ENCODE data around the gene MRPS24.

Gene MRPS24

DNA sequence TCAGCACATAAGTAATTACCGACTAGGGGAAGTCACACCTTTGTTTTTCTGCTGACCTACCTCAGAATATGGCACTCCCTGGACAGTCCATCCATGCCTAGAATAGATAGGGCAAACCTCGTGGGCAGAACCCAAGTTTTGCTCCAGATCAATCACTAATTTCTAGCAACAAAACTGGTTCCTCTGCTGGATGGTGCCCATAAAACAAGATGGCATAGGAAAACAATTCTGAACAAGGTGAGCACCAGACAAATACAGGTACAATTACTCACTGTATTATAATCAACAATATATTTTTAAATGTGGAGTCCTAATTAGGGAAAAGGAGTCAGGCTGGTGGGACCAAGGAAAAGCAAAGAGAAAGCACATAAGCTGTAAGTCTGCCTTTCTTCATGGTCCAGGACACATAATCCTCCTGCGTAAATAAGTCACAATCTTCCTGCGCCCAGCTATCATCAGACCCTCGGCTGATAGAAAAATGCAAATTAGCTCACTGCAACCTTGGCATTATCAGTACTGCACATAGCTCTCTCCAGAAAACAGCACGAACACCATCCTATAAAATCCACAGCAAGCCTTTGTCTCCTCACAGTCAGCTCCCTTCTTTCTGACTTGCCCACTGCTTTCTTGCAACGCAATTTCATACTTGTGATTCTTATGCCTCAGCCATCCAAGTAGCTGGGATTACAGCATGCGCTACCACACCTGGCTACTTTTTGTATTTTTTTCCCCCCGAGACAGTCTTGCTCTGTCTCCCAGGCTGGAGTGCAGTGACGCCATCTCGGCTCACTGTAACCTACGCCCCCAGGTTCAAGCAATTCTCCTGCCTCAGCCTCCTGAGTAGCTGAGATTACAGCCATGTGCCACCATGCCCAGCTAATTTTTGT lies 22.0 kb upstream of the MRPS24 start:
- DNase-seq (ENCODE audit: insufficient read length), result no peak
- no peak for TF ChIP-seq POLR2AphosphoS5 (IDR thresholded peaks at IDR 0.05; ENCODE audit: low read depth, low read length)
- no peak for TF ChIP-seq POLR2A (IDR thresholded peaks at IDR 0.05; ENCODE audit: low read depth, low read length)
- no peak for TF ChIP-seq TAF1 (IDR thresholded peaks at IDR 0.05; ENCODE audit: borderline replicate concordance, low read depth, low read length)
- no peak for FAIRE-seq

DNA sequence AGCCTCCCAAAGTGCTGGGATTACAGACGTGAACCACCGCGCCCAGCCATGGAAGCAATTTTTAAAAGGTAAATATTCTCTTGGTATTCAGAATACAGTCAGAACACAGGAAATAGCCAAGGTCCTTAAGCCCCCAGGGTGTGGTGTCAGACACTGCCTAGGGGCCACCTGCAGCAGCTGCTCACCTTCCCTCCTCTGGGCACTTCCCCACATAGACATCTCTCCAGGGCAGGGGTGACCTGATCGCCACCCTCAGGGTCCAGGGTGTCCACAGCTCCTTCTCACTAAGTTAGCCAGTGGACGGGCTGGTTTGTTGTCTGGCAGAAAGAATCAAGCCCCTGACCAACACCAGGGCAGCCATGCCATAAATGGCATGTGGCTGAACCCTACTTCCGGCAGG lies 21.2 kb upstream of the MRPS24 start:
- TF ChIP-seq POLR2A (IDR thresholded peaks at IDR 0.05; ENCODE audit: low read depth, low read length), result no peak
- no peak for TF ChIP-seq POLR2AphosphoS5 (IDR thresholded peaks at IDR 0.05; ENCODE audit: low read depth, low read length)
- no peak for TF ChIP-seq TAF1 (IDR thresholded peaks at IDR 0.05; ENCODE audit: borderline replicate concordance, low read depth, low read length)
- DNase-seq (ENCODE audit: insufficient read length), result no peak
- no peak for FAIRE-seq

- DNase-seq (ENCODE audit: insufficient read length) (no peak), FAIRE-seq (no peak)
- TF ChIP-seq POLR2AphosphoS5 (IDR thresholded peaks at IDR 0.05; ENCODE audit: low read depth, low read length) (no peak), TAF1 (IDR thresholded peaks at IDR 0.05; ENCODE audit: borderline replicate concordance, low read depth, low read length) (no peak), POLR2A (IDR thresholded peaks at IDR 0.05; ENCODE audit: low read depth, low read length) (no peak)
Measured at GRCh38 chr7:43888993-43889945, 20.0 kb upstream of the MRPS24 start.

DNA sequence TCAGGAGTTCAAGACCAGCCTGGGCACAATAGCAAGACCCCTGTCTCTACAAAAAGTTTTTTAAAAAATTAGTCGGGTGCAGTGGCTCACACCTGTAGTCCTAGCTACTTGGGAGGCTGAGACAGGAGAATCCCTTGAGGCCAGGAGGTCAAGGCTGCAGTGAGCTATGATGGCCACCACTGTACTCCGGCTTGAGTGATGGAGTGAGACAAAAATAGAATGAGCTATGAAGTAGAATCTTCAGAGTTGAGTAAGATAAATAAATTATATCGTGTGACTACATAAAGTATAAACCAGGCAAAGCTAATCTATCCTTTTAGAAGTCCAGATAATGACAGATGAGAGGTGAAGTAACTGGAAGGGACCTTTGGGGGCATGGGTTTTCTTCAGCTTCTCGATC lies 15.3 kb upstream of the MRPS24 start:
- no peak for TF ChIP-seq POLR2AphosphoS5 (IDR thresholded peaks at IDR 0.05; ENCODE audit: low read depth, low read length)
- no peak for TF ChIP-seq POLR2A (IDR thresholded peaks at IDR 0.05; ENCODE audit: low read depth, low read length)
- FAIRE-seq (no peak), DNase-seq (ENCODE audit: insufficient read length) (no peak)

DNA sequence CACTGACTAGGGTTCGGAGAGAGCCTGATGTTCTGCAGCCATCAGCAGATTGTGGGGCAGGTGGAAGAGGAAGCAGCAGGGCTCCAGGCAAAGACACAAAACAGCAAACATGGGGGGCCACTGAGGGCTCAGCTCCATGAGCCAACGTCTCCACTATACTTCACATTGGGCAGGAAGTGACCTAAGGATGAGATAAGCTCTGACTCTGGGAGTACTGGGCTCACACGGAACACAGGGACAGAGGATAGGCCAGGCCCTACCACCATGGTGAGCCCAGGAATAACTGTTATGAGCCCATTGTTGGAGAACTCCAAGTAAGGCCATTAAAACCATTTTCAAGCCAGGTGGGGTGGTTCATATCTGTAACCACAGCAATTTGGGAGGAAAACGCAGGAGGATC lies 14.9 kb upstream of the MRPS24 start:
- FAIRE-seq, result no peak
- TF ChIP-seq POLR2A (IDR thresholded peaks at IDR 0.05; ENCODE audit: low read depth, low read length) (no peak), TAF1 (IDR thresholded peaks at IDR 0.05; ENCODE audit: borderline replicate concordance, low read depth, low read length) (no peak), POLR2AphosphoS5 (IDR thresholded peaks at IDR 0.05; ENCODE audit: low read depth, low read length) (no peak)
- no peak for DNase-seq (ENCODE audit: insufficient read length)

- DNase-seq (ENCODE audit: insufficient read length), result no peak
- no peak for FAIRE-seq
Measured at GRCh38 chr7:43880596-43880995, 11.3 kb upstream of the MRPS24 start.

DNA sequence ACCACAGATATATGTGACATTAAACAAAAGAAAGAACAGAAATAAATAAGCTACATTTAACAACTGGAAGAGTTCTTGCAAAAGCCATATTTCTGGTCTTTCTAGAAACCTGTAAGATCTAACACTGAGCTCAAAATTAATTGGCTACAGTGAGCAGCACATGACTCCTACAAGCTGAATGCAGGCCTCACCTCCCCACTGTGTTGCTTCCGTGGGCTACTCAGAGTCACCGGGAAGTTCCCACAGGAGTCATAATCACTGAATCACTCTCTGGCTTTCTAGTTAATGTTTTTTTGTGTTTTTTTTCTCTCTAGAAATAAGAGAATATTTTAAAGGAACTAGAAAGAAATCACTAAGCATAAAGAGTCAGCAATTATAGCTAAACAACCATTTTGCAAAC lies 10.2 kb upstream of the MRPS24 start:
- no peak for DNase-seq (ENCODE audit: insufficient read length)
- FAIRE-seq, result no peak
- no peak for TF ChIP-seq POLR2AphosphoS5 (IDR thresholded peaks at IDR 0.05; ENCODE audit: low read depth, low read length)
- no peak for TF ChIP-seq POLR2A (IDR thresholded peaks at IDR 0.05; ENCODE audit: low read depth, low read length)
- no peak for TF ChIP-seq TAF1 (IDR thresholded peaks at IDR 0.05; ENCODE audit: borderline replicate concordance, low read depth, low read length)

More at GRCh38 chr7:43880596-43880995, 11.3 kb upstream of the MRPS24 start:
- no peak for TF ChIP-seq POLR2AphosphoS5 (IDR thresholded peaks at IDR 0.05; ENCODE audit: low read depth, low read length)
- TF ChIP-seq TAF1 (IDR thresholded peaks at IDR 0.05; ENCODE audit: borderline replicate concordance, low read depth, low read length), result no peak
- no peak for TF ChIP-seq POLR2A (IDR thresholded peaks at IDR 0.05; ENCODE audit: low read depth, low read length)

- TF ChIP-seq TAF1 (IDR thresholded peaks at IDR 0.05; ENCODE audit: borderline replicate concordance, low read depth, low read length) (no peak), POLR2AphosphoS5 (IDR thresholded peaks at IDR 0.05; ENCODE audit: low read depth, low read length) (no peak), POLR2A (IDR thresholded peaks at IDR 0.05; ENCODE audit: low read depth, low read length) (no peak)
- DNase-seq (ENCODE audit: insufficient read length) (no peak), FAIRE-seq (no peak)
Measured at GRCh38 chr7:43878867-43879266, 9.6 kb upstream of the MRPS24 start.

GRCh38 chr7:43877968-43878864 lies 8.9 kb upstream of the MRPS24 start:
- FAIRE-seq (no peak), DNase-seq (ENCODE audit: insufficient read length) (no peak)
- TF ChIP-seq POLR2AphosphoS5 (IDR thresholded peaks at IDR 0.05; ENCODE audit: low read depth, low read length), result no peak
- TF ChIP-seq TAF1 (IDR thresholded peaks at IDR 0.05; ENCODE audit: borderline replicate concordance, low read depth, low read length), result no peak
- no peak for TF ChIP-seq POLR2A (IDR thresholded peaks at IDR 0.05; ENCODE audit: low read depth, low read length)

GRCh38 chr7:43876976-43877745 lies 7.8 kb upstream of the MRPS24 start:
- no peak for FAIRE-seq
- no peak for DNase-seq (ENCODE audit: insufficient read length)
- TF ChIP-seq POLR2AphosphoS5 (IDR thresholded peaks at IDR 0.05; ENCODE audit: low read depth, low read length) (no peak), POLR2A (IDR thresholded peaks at IDR 0.05; ENCODE audit: low read depth, low read length) (no peak)

All from GM12892 (cell line).